Prostate gland (tissue), 2 donors: ENCODE data around the gene APBA2. TPM values are rescaled to one million over a fixed set of nuclear protein-coding genes. Genes with fewer than 3 reads are reported as not detected.

Source experiments
- DNase-seq: peaks from one replicate; pipeline ENCODE4 v3.0.0-alpha.2; 2019; ENCODE audit warnings: low spot score
- H3K27ac ChIP-seq, 2 donors: fragments of 200-600 bp; sonication (generic); 2 replicates each; pipeline ENCODE4 v1.5.1; 2017 to 2019
- H3K27me3 ChIP-seq: fragments of 200-600 bp; sonication (generic); replicated peaks from 2 replicates; pipeline ENCODE4 v1.5.1; 2019; ENCODE audit not compliant: insufficient read depth
- H3K36me3 ChIP-seq, 2 donors: fragments of 200-600 bp; sonication (generic); 1 replicate in 1 of 2; 2 replicates in 1 of 2; pipeline versions ENCODE4 v1.5.1 to v1.8.1; 2017 to 2019
- H3K4me1 ChIP-seq: fragments of 200-600 bp; sonication (generic); replicated peaks from 2 replicates; pipeline ENCODE4 v1.5.1; 2019
- H3K4me3 ChIP-seq, 2 donors: fragments of 200-600 bp; sonication (generic); 2 replicates each; pipeline ENCODE4 v1.5.1; 2017 to 2019
- H3K9me3 ChIP-seq: fragments of 200-600 bp; sonication (generic); 2 replicates; pipeline ENCODE4 v1.5.1; 2017
- POLR2A ChIP-seq: fragments of 450-650 bp; IDR thresholded peaks from one replicate; pipeline ENCODE4 v1.6.1; 2016; ENCODE audit warnings: antibody characterized with exemption, mild to moderate bottlenecking
- POLR2AphosphoS5 ChIP-seq: sonication (generic); formaldehyde crosslinking; IDR thresholded peaks from one replicate; pipeline ENCODE4 v1.6.1; 2017; ENCODE audit warnings: antibody characterized with exemption
- WGBS: methylation state at CpG from one replicate; pipeline ENCODE4 v1.1.5; 2018; 5-methylcytosine and 5-hydroxymethylcytosine counted together
- intact Hi-C: fragments of 100-400 bp; cut with DNase I; formaldehyde crosslinking; loops from one replicate; pipeline ENCODE4 v1.14.2; 2022
- total RNA-seq, 2 donors: library from RNA; depleted of rRNA; stranded (reverse); fragments of >200 nt; gene quantifications; one replicate each; pipeline ENCODE4 v1.1.0, GENCODE V29; 2016
- TF ChIP-seq, protein P1 (sequence below), 4 experiments: fragments of 200-600 bp in 2 of 4; fragments of 450-650 bp in 2 of 4; sonication (generic) in 2 of 4; IDR thresholded peaks; 1 replicate in 3 of 4; 2 replicates in 1 of 4; pipeline ENCODE4 v1.5.1; 2016 to 2019; ENCODE audit warnings: antibody characterized with exemption in 4 of 4, mild to moderate bottlenecking in 2 of 4, moderate library complexity in 2 of 4

APBA2 gene
- total RNA-seq, 2 donors from 2014 or later: 2.6 to 25.3 TPM

- H3K27me3 ChIP-seq: no peaks in the 10 kb centered on the region
- intact Hi-C loops: no loop called here
Measured at GRCh38 chr15:29139540-29140459, 254.0 kb downstream of the APBA2 start.

GRCh38 chr15:29140475-29141307, 254.9 kb downstream of the APBA2 start:
- Histone ChIP-seq H3K27ac (no peak overlapping the region), H3K27me3 (no peaks in the 10 kb centered on the region), H3K4me1 (no peaks in the 10 kb centered on the region), H3K9me3 (no peaks in the 10 kb centered on the region), H3K36me3 (no peaks in the 10 kb centered on the region), H3K4me3 (no peak overlapping the region)
- DNase-seq: no peak
- 82% methylated on average over 15 of the region's 15 CpGs for WGBS
- TF ChIP-seq, protein P1, sequence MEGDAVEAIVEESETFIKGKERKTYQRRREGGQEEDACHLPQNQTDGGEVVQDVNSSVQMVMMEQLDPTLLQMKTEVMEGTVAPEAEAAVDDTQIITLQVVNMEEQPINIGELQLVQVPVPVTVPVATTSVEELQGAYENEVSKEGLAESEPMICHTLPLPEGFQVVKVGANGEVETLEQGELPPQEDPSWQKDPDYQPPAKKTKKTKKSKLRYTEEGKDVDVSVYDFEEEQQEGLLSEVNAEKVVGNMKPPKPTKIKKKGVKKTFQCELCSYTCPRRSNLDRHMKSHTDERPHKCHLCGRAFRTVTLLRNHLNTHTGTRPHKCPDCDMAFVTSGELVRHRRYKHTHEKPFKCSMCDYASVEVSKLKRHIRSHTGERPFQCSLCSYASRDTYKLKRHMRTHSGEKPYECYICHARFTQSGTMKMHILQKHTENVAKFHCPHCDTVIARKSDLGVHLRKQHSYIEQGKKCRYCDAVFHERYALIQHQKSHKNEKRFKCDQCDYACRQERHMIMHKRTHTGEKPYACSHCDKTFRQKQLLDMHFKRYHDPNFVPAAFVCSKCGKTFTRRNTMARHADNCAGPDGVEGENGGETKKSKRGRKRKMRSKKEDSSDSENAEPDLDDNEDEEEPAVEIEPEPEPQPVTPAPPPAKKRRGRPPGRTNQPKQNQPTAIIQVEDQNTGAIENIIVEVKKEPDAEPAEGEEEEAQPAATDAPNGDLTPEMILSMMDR (IDR thresholded peaks at IDR 0.05): no peak
- TF ChIP-seq POLR2AphosphoS5 (no peak), POLR2A (no peak)
- intact Hi-C loops: no loop called here

More at GRCh38 chr15:29139540-29140459, 254.0 kb downstream of the APBA2 start:
- TF ChIP-seq POLR2A (no peak), POLR2AphosphoS5 (no peak)
- TF ChIP-seq, protein P1 (IDR thresholded peaks at IDR 0.05): peak; percentile 55 to 71 (median 61)
- 28% methylated on average over 31 of the region's 31 CpGs for WGBS
- no peaks in the 10 kb centered on the region for H3K36me3 ChIP-seq
- no peak overlapping the region for H3K4me3 ChIP-seq
- no peak overlapping the region for H3K27ac ChIP-seq
- no peaks in the 10 kb centered on the region for H3K4me1 ChIP-seq
- no peaks in the 10 kb centered on the region for H3K9me3 ChIP-seq
- DNase-seq: peak; percentile 17

DNA sequence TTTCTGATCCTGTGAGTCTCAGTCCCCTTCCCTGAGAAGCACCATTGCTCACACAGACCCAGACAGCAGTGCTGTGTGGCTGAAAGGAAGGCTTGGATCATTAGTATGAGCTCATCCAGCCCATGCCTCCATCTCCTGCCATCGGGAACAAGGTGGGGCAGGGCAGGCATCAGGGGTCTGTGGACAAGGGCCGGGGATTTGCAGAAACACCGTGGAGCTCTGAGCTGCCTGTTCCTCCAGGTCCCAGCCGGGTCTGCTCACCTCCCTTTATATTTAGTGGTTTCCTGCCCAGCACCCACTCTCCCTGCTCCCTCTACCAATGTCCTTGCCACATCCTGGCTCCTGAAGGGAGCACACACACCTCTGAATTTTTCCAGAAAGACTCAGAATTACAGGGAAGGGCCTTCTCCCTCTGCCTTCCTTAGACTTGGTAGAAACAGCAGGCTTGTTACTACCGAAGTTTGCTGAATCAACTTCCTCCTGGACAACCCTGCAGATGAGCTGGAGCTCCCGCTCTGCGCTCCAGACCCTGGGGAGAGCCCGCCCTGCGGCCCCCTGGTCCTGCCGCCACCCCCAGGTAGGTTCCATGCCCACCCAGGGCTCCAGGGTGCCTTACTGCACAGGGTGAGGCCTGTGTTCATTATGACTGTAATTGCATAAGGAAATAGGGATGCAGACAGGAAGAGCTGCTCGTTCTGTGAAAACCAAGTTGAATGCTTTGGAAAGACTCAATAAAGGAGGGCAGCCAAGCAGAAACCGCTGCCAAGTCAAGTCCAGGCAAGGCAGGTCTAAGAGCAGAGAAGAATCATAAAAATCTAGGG, 255.7 kb downstream of the APBA2 start:
- 37% methylated on average over 12 of the region's 12 CpGs for WGBS
- H3K27ac ChIP-seq: peak overlapping the region; percentile 21 to 27
- no peak overlapping the region for H3K4me3 ChIP-seq
- peak; percentile 76 for DNase-seq
- intact Hi-C loops: no loop called here
- no peaks in the 10 kb centered on the region for H3K27me3 ChIP-seq
- TF ChIP-seq POLR2A (no peak), POLR2AphosphoS5 (peak; percentile 76)
- H3K36me3 ChIP-seq: no peaks in the 10 kb centered on the region
- H3K9me3 ChIP-seq: no peaks in the 10 kb centered on the region
- H3K4me1 ChIP-seq: no peaks in the 10 kb centered on the region

- Histone ChIP-seq H3K27ac (no peak overlapping the region), H3K4me1 (no peaks in the 10 kb centered on the region), H3K36me3 (no peaks in the 10 kb centered on the region), H3K9me3 (no peaks in the 10 kb centered on the region), H3K4me3 (no peak overlapping the region), H3K27me3 (no peaks in the 10 kb centered on the region)
- intact Hi-C loops: no loop called here
- WGBS: 79% methylated on average over 8 of the region's 8 CpGs
- DNase-seq: no peak
- TF ChIP-seq POLR2AphosphoS5 (no peak), POLR2A (no peak)
- TF ChIP-seq, protein P1 (IDR thresholded peaks at IDR 0.05): no peak
Measured at GRCh38 chr15:29142129-29142747, 256.5 kb downstream of the APBA2 start.
